Heart right ventricle (tissue), 16 donors: ENCODE data around the gene GPRC5A. TPM values are rescaled to one million over a fixed set of nuclear protein-coding genes. Genes with fewer than 3 reads are reported as not detected.

Experiments
- ATAC-seq, 8 donors: fragments of 200-7000 bp; cut with Tn5 transposase; one replicate each; pipeline ENCODE4 v1.9.1; 2020; ENCODE audit warnings: mild to moderate bottlenecking in 8 of 8, moderate library complexity in 8 of 8, moderate number of reproducible peaks in 1 of 8
- DNase-seq, 2 donors: peaks; one replicate each; pipeline ENCODE4 v3.0.0-alpha.2; 2020
- H3K27ac ChIP-seq, 10 donors: fragments of 200-600 bp; sonication (generic) in 2 of 10; one replicate each; pipeline versions ENCODE4 v1.5.0 to v1.8.0; 2020 to 2022; ENCODE audit warnings: mild to moderate bottlenecking in 3 of 10
- H3K27me3 ChIP-seq, 7 donors: fragments of 200-600 bp; one replicate each; pipeline ENCODE4 v1.8.0; 2021 to 2022; ENCODE audit warnings: mild to moderate bottlenecking in 2 of 7
- H3K36me3 ChIP-seq, 9 donors: fragments of 200-600 bp; sonication (generic) in 1 of 9; one replicate each; pipeline versions ENCODE4 v1.5.0 to v1.8.0; 2020 to 2022; ENCODE audit warnings: mild to moderate bottlenecking in 2 of 9
- H3K4me1 ChIP-seq, 9 donors: fragments of 200-600 bp; sonication (generic) in 1 of 9; one replicate each; pipeline versions ENCODE4 v1.5.0 to v1.8.0; 2020 to 2022; ENCODE audit warnings: mild to moderate bottlenecking in 4 of 9
- H3K4me3 ChIP-seq, 10 donors: fragments of 200-600 bp; sonication (generic) in 2 of 10; one replicate each; pipeline versions ENCODE4 v1.5.0 to v1.8.0; 2020 to 2022; ENCODE audit warnings: mild to moderate bottlenecking in 7 of 10, moderate library complexity in 2 of 10
- H3K9me3 ChIP-seq, 11 donors: fragments of 200-600 bp in 10 of 11; sonication (generic) in 2 of 11; one replicate each; pipeline versions ENCODE4 v1.5.0 to v1.8.0; 2013 to 2022; ENCODE audit warnings: mild to moderate bottlenecking in 2 of 11, control low read depth in 1 of 11, moderate library complexity in 1 of 11
- CTCF ChIP-seq, 9 donors: fragments of 200-600 bp; sonication (generic) in 2 of 9; IDR thresholded peaks; one replicate each; pipeline versions ENCODE4 v1.5.0 to v1.8.0; 2021 to 2022; ENCODE audit warnings: antibody characterized with exemption in 9 of 9, mild to moderate bottlenecking in 5 of 9, moderate library complexity in 1 of 9
- WGBS, 2 donors: extraction: QIAGEN DNeasy Blood & Tissue Kit; methylation state at CpG; one replicate each; pipeline ENCODE4 v1.1.7; 2013; ENCODE audit warnings: inconsistent platforms in 1 of 2; 5-methylcytosine and 5-hydroxymethylcytosine counted together
- intact Hi-C, 10 donors: fragments of 100-400 bp; cut with DNase I; formaldehyde crosslinking; loops; one replicate each; pipeline versions ENCODE4 v1.11.1 to v1.14.2; 2022
- polyA plus RNA-seq, 2 donors: library from polyadenylated mRNA; stranded (reverse); fragments of 200-250 nt; gene quantifications; one replicate each; pipeline ENCODE4 v1.2.3, GENCODE V29; 2013
- total RNA-seq, 10 donors: library from RNA; stranded (reverse); fragmentation: NEBNext Ultra II Directional in 3 of 10; extraction: Animal tissue kit (Norgen Biotek cat#: 25700) in 3 of 10; gene quantifications; one replicate each; pipeline versions ENCODE4 v1.2.1 to v1.2.4, GENCODE V29; 2021 to 2023
- donor health status: Arrhythmogenic right ventricular cardiomyopathy.
- donor health status: ischemic (EF 13 %, LVEDD 7.1; RV severe dilation, severe dysfunction).
- donor health status: healthy with polysubstance abuse.
- donor health status: DM: no; HTN: yes; CAD: no.
- donor health status: DM: no; HTN: no; CAD: no.
- donor health status: ischemic (EF 25% LVEDD 6.9; RV normal size, moderate dysfunction).
- donor health status: ischemic (EF 25% LVEDD 5.7; RV mildly dilated, moderate dysfunction).
- donor health status: healthy.
- donor health status: DM: yes; HTN: yes; CAD: no.
- donor health status: Ischemic cardiomyopathy.
- donor health status: ischemic (EF 35%, LVEDD 5.7; RV mildly dilated, moderate dysfunction).
- donor health status: nonischemic (EF 11% LVEDD 7.7; RV severe dilation, severe dysfunction).
- donor health status: DM: yes; HTN: yes; CAD: no.
- donor health status: PGD.
- donor health status: ischemic (EF 29% LVEDD 5.4; RV normal size, mild dysfunction).
- donor health status: nonischemic (EF 23%, LVEDD 6.1; RV moderate dilation, normal function).

Gene GPRC5A
- total and polyA plus RNA-seq, 12 donors, result 0.26 to 4.5 (median 0.88) TPM

DNA sequence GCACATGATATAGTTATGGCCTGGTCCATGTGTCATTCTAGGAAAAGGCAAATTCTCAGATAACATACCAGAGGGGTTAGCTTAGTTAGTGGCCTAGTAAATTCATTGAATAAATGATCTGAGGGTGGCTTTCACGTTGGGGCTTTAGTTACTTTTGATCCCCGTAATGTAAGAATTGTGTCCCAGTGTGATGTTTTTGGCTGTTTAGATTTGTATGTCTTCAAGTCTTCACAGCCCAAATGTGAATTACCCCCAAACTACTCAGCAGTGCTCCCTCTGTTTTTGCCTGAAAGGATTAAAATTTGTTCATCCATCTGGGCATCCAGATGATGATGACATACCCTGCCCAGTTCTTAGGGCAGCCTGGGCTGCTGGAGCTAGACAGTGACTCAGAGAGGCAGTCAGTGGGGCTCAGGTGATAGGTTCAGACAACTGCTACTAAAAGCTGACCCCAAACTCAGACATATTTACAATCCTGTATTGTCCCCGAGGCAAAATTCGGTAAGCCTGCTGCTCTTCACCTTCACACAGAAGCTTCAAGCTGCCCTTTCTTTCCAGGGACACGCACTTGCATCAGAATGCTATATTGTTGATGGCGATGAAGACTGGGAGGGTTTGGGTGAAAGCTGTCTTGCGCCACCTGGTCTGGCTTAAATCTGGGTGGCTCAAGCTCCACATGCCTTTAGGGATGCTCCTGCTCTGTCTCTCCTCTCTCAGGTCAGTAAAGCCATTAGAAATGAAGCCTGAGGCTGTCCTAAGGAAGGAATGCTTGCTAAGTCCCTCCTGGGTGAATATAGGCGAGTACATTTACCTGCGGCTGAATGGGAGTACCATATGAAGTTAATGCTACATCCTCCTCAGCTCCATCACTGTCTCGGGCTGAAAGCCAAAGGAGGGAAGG, 50.3 kb downstream of the GPRC5A start:
- no peak overlapping the region for H3K4me3 ChIP-seq
- no peaks in the 10 kb centered on the region for H3K27me3 ChIP-seq
- ATAC-seq (no peak), DNase-seq (no peak)
- no peak overlapping the region for H3K27ac ChIP-seq
- no peaks in the 10 kb centered on the region for H3K36me3 ChIP-seq
- intact Hi-C loops, result no loop called here
- no peak for TF ChIP-seq CTCF (IDR thresholded peaks at IDR 0.05)
- WGBS, 2 donors, result 93 to 94% methylated on average over 10 of the region's 10 CpGs
- H3K9me3 ChIP-seq, result no peaks in the 10 kb centered on the region
- H3K4me1 ChIP-seq, result no peaks in the 10 kb centered on the region

GRCh38 chr12:12943586-12944260, 52.4 kb downstream of the GPRC5A start:
- peak in 1 of 8 donors; percentile 70 for ATAC-seq
- no peaks in the 10 kb centered on the region for H3K4me1 ChIP-seq
- H3K27me3 ChIP-seq, result no peaks in the 10 kb centered on the region
- WGBS, 2 donors, result 88 to 91% methylated on average over 8 of the region's 8 CpGs
- H3K9me3 ChIP-seq, result no peaks in the 10 kb centered on the region
- DNase-seq, result no peak
- no peaks in the 10 kb centered on the region for H3K36me3 ChIP-seq
- H3K4me3 ChIP-seq, result no peak overlapping the region
- TF ChIP-seq CTCF (IDR thresholded peaks at IDR 0.05), result no peak
- H3K27ac ChIP-seq, result no peak overlapping the region
- intact Hi-C loops, result no loop called here

DNA sequence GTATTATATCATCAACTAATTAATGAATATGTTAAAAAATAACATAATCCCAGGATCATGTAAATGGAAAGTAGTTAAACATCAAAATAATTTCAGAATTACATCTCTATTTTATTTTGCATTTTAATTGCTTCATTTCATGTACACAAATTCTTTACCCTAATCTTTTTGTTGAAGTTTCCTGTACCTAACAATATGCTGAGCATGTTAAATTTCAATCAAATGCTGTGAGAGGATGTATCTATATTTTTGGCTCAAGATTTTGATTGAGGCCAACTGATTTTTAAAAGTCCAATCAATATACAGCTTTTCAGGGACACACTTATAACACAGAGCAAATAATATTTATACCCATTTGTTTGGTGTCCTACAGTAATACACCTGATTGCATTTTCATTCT, 54.2 kb downstream of the GPRC5A start:
- TF ChIP-seq CTCF (IDR thresholded peaks at IDR 0.05), result no peak

DNA sequence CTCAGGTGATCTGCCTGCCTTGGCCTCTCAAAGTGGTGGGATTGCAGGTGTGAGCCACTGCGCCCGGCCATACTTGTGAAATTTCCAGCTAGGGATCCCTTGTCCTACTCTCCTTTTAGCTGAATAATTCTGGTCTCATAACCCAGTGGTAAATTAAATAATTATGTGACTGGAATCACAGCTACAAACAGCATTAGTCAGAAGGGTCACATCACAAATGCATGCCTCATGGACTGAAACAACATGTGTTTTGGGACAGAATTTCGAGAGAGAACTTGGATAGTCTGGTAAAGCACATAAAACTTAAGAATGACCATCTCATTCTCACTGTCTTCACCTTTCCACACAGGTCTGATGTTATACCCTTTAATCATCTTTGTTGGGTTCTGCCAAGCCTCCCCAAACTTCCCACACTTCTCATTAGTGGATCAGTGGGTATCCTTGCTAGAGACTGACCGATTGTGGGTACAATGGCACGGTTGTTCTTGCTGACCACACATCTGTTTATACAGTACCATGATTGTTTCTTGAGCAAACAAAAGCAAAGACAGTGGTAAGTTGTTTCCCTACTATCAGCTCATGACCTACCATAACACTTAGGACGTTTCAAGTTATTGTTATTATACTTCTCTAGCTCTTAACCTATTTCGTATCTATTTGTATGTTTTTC, 55.5 kb downstream of the GPRC5A start:
- Histone ChIP-seq H3K4me1 (no peaks in the 10 kb centered on the region), H3K27me3 (no peaks in the 10 kb centered on the region), H3K27ac (no peak overlapping the region), H3K9me3 (no peaks in the 10 kb centered on the region), H3K4me3 (no peak overlapping the region), H3K36me3 (no peaks in the 10 kb centered on the region)
- ATAC-seq (no peak), DNase-seq (no peak)
- intact Hi-C loops, result no loop called here
- TF ChIP-seq CTCF (IDR thresholded peaks at IDR 0.05), result no peak
- WGBS, 2 donors, result 88 to 90% methylated on average over 7 of the region's 7 CpGs

More for the DNA sequence above, 54.2 kb downstream of the GPRC5A start:
- H3K9me3 ChIP-seq, result no peaks in the 10 kb centered on the region
- H3K36me3 ChIP-seq, result no peaks in the 10 kb centered on the region
- no peak for ATAC-seq
- no peaks in the 10 kb centered on the region for H3K4me1 ChIP-seq
- H3K27ac ChIP-seq, result no peak overlapping the region
- no peak overlapping the region for H3K4me3 ChIP-seq
- intact Hi-C loops, result no loop called here
- H3K27me3 ChIP-seq, result no peaks in the 10 kb centered on the region
- DNase-seq, result no peak
